ENCODE measurements around the gene ACSBG1. TPM values are rescaled to one million over a fixed set of nuclear protein-coding genes. Genes with fewer than 3 reads are reported as not detected.
A peak's percentile ranks its signal among the peaks of the same experiment; 100 is the strongest.

Gene ACSBG1
- total RNA-seq, 1 donor from 2014 or later, result not detected

- TF ChIP-seq, protein P1, sequence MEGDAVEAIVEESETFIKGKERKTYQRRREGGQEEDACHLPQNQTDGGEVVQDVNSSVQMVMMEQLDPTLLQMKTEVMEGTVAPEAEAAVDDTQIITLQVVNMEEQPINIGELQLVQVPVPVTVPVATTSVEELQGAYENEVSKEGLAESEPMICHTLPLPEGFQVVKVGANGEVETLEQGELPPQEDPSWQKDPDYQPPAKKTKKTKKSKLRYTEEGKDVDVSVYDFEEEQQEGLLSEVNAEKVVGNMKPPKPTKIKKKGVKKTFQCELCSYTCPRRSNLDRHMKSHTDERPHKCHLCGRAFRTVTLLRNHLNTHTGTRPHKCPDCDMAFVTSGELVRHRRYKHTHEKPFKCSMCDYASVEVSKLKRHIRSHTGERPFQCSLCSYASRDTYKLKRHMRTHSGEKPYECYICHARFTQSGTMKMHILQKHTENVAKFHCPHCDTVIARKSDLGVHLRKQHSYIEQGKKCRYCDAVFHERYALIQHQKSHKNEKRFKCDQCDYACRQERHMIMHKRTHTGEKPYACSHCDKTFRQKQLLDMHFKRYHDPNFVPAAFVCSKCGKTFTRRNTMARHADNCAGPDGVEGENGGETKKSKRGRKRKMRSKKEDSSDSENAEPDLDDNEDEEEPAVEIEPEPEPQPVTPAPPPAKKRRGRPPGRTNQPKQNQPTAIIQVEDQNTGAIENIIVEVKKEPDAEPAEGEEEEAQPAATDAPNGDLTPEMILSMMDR (IDR thresholded peaks at IDR 0.05; ENCODE audit: insufficient read depth, low read length, severe bottlenecking), result peak; percentile 58
- no peak for FAIRE-seq
- Histone ChIP-seq H3K4me3 (ENCODE audit: low read depth, low read length) (peak within 1 kb of the TSS; percentile 47), H3K36me3 (ENCODE audit: control insufficient read depth, insufficient read depth, low read length) (no peaks in the 10 kb centered on the region), H3K27me3 (ENCODE audit: control insufficient read depth, insufficient read depth, low read length) (no peaks in the 10 kb centered on the region)
- DNase-seq (ENCODE audit: low read depth), result no peak
These were observed 102.9 kb downstream of the ACSBG1 start, which contains the start of gene CIB2 for GRCh38 chr15:78131295-78132061. TSS of gene CIB2 (minus strand) at chr15:78131445. CDS start at chr15:78131215, 230 bp downstream.

DNA sequence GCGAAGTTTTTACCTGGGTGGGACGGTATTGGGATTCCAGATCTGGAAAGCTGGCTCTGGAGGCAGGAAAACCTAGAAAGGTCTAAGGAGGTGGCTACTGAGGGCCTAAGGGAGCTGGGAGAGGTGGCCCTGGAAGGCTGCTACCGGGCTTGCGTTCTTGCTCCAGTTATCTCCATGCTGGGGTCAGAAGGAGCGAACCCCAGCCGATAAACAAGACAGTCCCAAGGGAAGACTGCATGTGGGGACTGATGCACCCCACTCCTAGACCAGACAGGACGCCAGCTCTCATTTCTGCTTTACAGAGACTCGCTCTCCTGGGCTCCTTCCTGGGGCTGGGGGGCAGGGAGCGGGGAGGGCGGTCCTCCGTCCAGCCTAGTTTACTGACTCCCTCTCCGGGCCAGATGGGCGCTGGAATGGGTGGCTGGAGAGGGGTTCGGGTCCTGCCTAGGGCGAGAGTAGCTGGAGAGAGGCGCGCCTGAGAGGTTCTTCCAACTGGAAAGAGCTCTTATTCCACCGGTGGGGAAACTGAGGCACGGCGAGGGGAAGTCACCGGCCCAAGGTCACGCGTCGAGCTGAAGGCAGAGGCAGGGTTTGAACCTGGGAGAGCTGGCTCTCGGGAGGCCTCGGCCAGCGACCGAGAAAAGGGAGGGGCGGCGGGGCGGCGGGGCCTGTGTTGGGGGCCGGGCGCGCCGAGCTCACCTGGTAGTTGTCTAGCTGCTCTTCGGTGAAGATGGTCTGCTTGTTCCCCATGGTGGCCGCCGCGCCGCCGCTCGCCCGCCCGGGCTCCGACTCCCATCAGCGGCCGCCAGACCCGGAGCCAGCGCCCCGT lies 103.7 kb downstream of the ACSBG1 start:
- DNase-seq (ENCODE audit: low read depth) (no peak), FAIRE-seq (no peak)
- TF ChIP-seq, protein P1 (IDR thresholded peaks at IDR 0.05; ENCODE audit: insufficient read depth, low read length, severe bottlenecking), result no peak
- peak overlapping the region; percentile 47 for H3K4me3 ChIP-seq (ENCODE audit: low read depth, low read length)
- no peaks in the 10 kb centered on the region for H3K27me3 ChIP-seq (ENCODE audit: control insufficient read depth, insufficient read depth, low read length)
- no peaks in the 10 kb centered on the region for H3K36me3 ChIP-seq (ENCODE audit: control insufficient read depth, insufficient read depth, low read length)

DNA sequence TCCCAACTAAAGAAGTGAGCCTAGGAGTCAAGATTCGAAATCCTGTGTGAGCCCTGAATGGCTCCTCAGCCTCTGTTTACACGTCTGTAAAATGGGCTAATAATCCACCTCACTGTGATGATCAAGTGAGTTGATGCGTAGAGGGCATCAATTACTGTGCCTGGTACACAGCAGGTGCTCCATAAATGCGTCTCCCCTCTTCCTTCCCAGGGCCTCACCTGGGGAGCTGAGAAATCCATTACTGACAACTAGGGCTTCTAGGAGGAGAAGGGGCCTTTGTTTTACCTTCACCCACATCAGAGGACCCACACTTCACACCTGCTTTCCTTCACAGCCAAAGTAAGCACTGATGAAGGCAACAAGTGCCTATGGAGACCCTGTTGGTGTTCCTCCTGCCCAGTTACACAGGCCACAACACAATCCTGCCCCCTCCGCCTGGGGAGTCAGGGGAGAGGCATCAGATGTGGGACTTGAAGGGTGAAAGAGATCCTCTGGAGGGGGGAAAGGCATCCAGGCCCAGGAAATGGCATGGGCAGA lies 104.5 kb downstream of the ACSBG1 start:
- DNase-seq (ENCODE audit: low read depth) (no peak), FAIRE-seq (no peak)
- Histone ChIP-seq H3K4me3 (ENCODE audit: low read depth, low read length) (no peak overlapping the region), H3K27me3 (ENCODE audit: control insufficient read depth, insufficient read depth, low read length) (peaks cover 2% of the 10 kb centered on the region), H3K36me3 (ENCODE audit: control insufficient read depth, insufficient read depth, low read length) (no peaks in the 10 kb centered on the region)
- TF ChIP-seq, protein P1 (IDR thresholded peaks at IDR 0.05; ENCODE audit: insufficient read depth, low read length, severe bottlenecking), result no peak

GRCh38 chr15:78129077-78129750 lies 105.2 kb downstream of the ACSBG1 start:
- DNase-seq (ENCODE audit: low read depth) (no peak), FAIRE-seq (no peak)

GRCh38 chr15:78127882-78128281 lies 106.5 kb downstream of the ACSBG1 start:
- TF ChIP-seq, protein P1 (IDR thresholded peaks at IDR 0.05; ENCODE audit: insufficient read depth, low read length, severe bottlenecking), result no peak
- Histone ChIP-seq H3K36me3 (ENCODE audit: control insufficient read depth, insufficient read depth, low read length) (no peaks in the 10 kb centered on the region), H3K27me3 (ENCODE audit: control insufficient read depth, insufficient read depth, low read length) (peaks cover 2% of the 10 kb centered on the region), H3K4me3 (ENCODE audit: low read depth, low read length) (no peak overlapping the region)
- DNase-seq (ENCODE audit: low read depth), result no peak
- no peak for FAIRE-seq

More at GRCh38 chr15:78129077-78129750, 105.2 kb downstream of the ACSBG1 start:
- TF ChIP-seq, protein P1 (IDR thresholded peaks at IDR 0.05; ENCODE audit: insufficient read depth, low read length, severe bottlenecking), result no peak
- Histone ChIP-seq H3K36me3 (ENCODE audit: control insufficient read depth, insufficient read depth, low read length) (no peaks in the 10 kb centered on the region), H3K4me3 (ENCODE audit: low read depth, low read length) (no peak overlapping the region), H3K27me3 (ENCODE audit: control insufficient read depth, insufficient read depth, low read length) (peaks cover 2% of the 10 kb centered on the region)

All from bronchial epithelial cell (primary cell).